ENCODE results near the gene NDUFAF5.
A peak's percentile ranks its signal among the peaks of the same experiment; 100 is the strongest.

Gene NDUFAF5

DNA sequence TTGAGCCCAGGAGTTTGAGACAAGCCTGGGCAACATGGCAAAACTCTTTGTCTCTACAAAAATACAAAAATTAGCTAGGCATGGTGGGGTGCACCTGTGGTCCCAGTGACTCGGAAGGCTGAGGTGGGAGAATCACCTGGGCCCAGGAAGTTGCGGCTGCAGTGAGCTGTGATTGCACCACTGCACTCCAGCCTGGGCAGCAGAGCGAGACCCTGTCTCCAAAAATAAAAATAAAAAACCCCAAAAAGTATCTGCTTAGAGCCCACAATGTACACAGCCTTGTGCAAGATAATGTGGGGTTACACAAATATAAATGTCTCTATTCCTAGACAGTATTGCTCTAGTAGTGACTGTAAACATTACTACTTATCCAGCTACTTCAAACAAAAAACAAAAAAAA lies 6.0 kb upstream of the NDUFAF5 start:
- DNase-seq = no peak

- DNase-seq = no peak
Observed at GRCh38 chr20:13783528-13783927, 1.3 kb upstream of the NDUFAF5 start.

GRCh38 chr20:13784271-13784892 lies 446 bp upstream of the NDUFAF5 start:
- no peak for DNase-seq

- no peak for DNase-seq
Observed at GRCh38 chr20:13786143-13786828, 1.5 kb downstream of the NDUFAF5 start.

- peak; percentile 50 for DNase-seq
Observed at GRCh38 chr20:13788167-13788834, 3.5 kb downstream of the NDUFAF5 start.

- DNase-seq = no peak
Observed at GRCh38 chr20:13790708-13791107, 5.9 kb downstream of the NDUFAF5 start.

DNA sequence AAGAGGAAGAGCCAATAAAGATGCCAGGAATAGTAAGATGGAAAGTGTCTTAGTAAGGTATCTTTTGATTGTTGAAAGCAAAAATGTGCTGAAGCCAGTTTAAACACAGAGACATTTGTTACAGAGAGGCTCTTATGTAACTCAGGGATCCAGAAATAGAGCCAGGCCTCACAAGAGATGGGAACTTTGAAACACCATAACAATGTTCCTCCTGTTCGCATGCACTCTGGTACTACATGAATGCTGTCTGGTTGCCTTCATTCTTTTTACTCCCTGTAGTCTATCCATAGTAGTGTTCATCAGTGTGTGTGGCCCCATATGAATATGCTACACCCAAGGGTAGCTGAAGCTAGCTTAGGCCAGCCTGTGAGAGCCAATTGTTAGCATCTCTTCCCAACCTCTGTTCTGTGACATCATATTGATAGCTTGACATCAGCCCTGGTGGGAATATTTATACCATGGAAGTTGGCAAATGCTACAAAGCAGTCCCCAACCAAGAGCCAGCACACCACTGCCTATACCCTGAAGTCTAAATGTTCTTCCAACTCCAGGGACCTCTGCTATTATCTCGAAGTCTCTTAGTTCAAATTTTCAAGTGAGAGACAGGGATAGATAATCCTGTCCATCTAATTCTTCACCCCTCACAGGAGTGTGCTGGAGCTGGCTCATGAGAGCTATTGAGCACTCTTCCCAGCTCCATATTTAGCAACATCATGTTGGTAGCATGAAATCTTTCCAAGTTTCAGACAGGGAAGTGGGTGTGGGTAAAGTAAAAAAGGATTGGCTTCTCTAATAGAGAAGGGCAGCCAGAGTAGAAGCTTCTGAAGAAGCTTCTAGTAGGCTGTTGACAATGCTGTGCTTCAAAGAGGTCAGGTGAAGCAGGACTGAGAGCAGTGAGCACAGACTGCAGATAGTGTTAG lies 7.0 kb downstream of the NDUFAF5 start:
- no peak for DNase-seq

DNA sequence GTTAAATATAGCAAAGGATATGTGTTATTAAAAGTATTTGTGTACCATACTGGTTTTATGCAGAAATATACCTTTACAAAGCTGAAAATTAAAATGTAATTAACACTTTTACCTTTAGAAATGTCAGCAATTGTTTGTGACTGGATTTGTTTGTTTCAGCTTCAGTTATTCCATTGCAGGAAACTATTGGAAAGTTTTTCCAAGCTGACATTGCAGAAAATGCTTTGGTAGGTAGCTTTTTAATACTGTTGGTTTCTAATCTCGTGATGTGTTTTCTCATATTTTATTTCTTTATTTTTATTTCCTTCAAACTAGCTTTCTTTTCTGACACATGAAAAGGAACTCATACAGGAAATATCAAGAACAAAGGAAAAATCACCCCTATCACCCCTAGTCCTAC lies 8.2 kb downstream of the NDUFAF5 start:
- no peak for DNase-seq

DNA sequence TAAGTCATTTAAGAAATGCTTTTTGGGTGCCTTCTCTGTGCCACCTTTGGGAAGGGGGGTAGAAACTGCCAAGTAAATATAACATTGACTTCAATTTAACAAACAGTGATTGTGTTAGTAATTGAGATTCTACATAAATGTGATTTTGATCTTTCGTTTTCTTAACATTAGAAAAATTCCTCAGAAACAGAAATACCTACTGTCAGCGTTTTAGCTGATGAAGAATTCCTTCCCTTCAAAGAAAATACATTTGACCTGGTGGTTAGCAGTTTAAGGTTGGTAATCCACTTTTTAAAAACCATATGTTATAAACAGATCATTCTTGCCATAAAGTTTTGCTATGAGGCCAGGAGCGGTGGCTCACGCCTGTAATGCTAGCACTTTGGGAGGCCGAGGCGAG lies 9.8 kb downstream of the NDUFAF5 start:
- no peak for DNase-seq

DNA sequence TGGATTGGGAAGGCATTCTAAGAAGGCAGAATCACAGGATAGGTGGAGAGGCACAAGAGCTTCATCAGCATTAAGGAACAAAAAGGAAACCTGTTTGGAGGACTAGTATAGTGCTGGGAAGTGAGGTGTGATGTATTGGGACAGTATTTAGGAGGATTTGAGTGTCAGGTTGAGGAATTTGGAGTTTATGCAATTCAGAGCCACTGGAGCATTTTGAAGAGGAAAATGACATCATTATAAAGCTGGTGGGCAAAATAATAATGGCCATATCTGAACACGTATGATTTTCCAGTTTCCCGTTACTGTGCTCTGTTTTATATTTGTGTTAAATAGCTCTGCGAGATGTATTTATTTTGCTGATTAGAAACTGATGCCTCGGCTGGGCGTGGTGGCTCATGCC lies 14.2 kb downstream of the NDUFAF5 start:
- DNase-seq = no peak

GRCh38 chr20:13799974-13800373 lies 15.1 kb downstream of the NDUFAF5 start:
- DNase-seq = no peak

DNA sequence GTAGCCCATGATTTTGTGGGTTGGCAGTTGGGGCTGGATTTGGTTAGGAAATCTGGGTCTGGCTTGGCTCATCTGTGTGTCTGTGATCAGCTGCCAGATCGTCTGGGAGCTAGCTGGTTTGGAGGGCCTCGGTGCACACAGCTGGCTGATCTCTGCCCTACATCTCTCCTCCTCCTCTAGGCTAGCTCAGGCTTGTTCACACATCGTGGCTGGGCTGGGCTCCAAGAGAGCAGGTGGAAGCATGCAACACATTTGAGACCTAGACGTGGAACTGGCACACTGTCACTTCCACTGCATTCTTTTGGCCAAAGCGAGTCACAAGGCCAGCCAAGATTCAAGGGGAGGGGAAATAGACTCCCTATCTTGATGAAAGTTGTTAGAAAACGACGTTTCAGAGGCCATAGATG lies 15.9 kb downstream of the NDUFAF5 start:
- DNase-seq = peak; percentile 77

DNA sequence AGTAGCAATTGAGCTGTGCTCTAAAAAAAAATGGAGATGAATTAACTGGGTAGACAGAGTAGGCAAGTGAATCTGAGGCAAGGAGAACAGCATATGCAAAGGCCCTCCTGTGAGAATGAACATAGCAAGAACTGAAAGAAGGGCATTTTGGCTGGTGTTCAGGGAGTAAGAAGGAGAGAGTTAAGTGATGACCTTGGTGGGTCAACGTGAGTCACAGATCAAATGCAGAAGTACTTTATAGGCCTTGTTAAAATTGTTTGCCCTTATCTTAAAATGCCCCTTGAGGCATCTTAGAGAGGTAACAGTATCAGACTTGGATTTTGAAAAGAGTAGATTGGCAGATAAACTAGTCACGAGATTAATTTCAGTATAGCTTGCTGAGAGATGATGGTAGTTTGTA lies 24.5 kb downstream of the NDUFAF5 start:
- no peak for DNase-seq

DNA sequence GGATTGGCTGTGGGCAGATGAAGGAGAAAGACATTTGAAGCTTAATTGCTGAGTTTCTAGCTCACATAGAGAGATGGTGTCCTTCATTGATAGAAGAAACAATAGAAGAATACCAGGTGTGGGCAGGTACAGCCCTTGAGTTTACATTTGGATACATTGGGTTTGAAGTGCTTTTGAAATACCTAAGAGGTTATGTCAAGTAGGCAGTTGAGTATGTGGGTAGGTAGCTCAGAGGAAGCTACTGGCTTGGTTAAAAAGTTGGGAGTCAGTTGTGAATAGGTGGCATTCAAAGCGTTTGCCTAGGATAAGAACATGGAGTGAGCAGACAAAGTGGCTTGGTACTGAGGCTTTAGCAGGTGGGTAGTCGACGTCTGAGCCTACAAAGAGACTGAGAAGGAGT lies 25.0 kb downstream of the NDUFAF5 start:
- no peak for DNase-seq

- DNase-seq = no peak
Observed at GRCh38 chr20:13810446-13810845, 25.6 kb downstream of the NDUFAF5 start.

- DNase-seq = no peak
Observed at GRCh38 chr20:13813910-13814309, 29.1 kb downstream of the NDUFAF5 start.

GRCh38 chr20:13814672-13815071 lies 29.8 kb downstream of the NDUFAF5 start:
- no peak for DNase-seq

GRCh38 chr20:13816757-13817156 lies 31.9 kb downstream of the NDUFAF5 start:
- DNase-seq = no peak

- DNase-seq = no peak
Observed at GRCh38 chr20:13817342-13817741, 32.5 kb downstream of the NDUFAF5 start.

- DNase-seq = peak; percentile 51
Observed at GRCh38 chr20:13819885-13820645, 35.2 kb downstream of the NDUFAF5 start.

- DNase-seq = peak; percentile 58
Observed at GRCh38 chr20:13821876-13822275, 37.0 kb downstream of the NDUFAF5 start.

GRCh38 chr20:13822459-13822858 lies 37.6 kb downstream of the NDUFAF5 start:
- no peak for DNase-seq

All from fibroblast of skin of abdomen (primary cell).